Measurements from ENCODE around the gene BMPER.

- TF ChIP-seq POLR2AphosphoS5 (IDR thresholded peaks at IDR 0.05; ENCODE audit: low read depth, low read length) = no peak
- TF ChIP-seq, protein P1, sequence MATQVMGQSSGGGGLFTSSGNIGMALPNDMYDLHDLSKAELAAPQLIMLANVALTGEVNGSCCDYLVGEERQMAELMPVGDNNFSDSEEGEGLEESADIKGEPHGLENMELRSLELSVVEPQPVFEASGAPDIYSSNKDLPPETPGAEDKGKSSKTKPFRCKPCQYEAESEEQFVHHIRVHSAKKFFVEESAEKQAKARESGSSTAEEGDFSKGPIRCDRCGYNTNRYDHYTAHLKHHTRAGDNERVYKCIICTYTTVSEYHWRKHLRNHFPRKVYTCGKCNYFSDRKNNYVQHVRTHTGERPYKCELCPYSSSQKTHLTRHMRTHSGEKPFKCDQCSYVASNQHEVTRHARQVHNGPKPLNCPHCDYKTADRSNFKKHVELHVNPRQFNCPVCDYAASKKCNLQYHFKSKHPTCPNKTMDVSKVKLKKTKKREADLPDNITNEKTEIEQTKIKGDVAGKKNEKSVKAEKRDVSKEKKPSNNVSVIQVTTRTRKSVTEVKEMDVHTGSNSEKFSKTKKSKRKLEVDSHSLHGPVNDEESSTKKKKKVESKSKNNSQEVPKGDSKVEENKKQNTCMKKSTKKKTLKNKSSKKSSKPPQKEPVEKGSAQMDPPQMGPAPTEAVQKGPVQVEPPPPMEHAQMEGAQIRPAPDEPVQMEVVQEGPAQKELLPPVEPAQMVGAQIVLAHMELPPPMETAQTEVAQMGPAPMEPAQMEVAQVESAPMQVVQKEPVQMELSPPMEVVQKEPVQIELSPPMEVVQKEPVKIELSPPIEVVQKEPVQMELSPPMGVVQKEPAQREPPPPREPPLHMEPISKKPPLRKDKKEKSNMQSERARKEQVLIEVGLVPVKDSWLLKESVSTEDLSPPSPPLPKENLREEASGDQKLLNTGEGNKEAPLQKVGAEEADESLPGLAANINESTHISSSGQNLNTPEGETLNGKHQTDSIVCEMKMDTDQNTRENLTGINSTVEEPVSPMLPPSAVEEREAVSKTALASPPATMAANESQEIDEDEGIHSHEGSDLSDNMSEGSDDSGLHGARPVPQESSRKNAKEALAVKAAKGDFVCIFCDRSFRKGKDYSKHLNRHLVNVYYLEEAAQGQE (IDR thresholded peaks at IDR 0.05; ENCODE audit: insufficient read depth in 1 of 2, low read depth in 2 of 2, low read length in 2 of 2) = no peak
- TF ChIP-seq TAF1 (IDR thresholded peaks at IDR 0.05; ENCODE audit: borderline replicate concordance, insufficient read depth, low read length) = no peak
These were observed 238.1 kb downstream of the BMPER start for GRCh38 chr7:34143402-34143801.
